H1 (cell line): Measurements from ENCODE around the gene OTOGL. TPM values are rescaled to one million over a fixed set of nuclear protein-coding genes. Genes with fewer than 3 reads are reported as not detected.

ENCODE experiments used
- CTCF ChIA-PET: fragments of 300-600 bp; sonication (Branson Sonifier 250); formaldehyde crosslinking; loops from one replicate; lab custom pipeline; 2021; ENCODE audit not compliant: partially characterized antibody; lab: Charles Lee
- POLR2A ChIA-PET: fragments of 300-600 bp; sonication (Branson Sonifier 250); formaldehyde crosslinking; loops from one replicate; lab custom pipeline; 2021; ENCODE audit warnings: inconsistent platforms; ENCODE audit not compliant: partially characterized antibody; lab: Charles Lee
- DNase-seq, 2 experiments: peaks; one replicate each; pipeline versions ENCODE4 v3.0.0 to v3.0.0-alpha.2; 2010 to 2022; ENCODE audit warnings: low spot score in 2 of 2, low read depth in 1 of 2, mixed read lengths in 1 of 2
- FAIRE-seq: peaks from 2 replicates; lab custom pipeline; 2011; peaks lifted over from hg19 to GRCh38; lab: Jason Lieb, UNC
- H2AFZ ChIP-seq: 2 replicates; pipeline ENCODE4 v1.8.1; 2012; ENCODE audit warnings: low read length, inconsistent platforms
- H2AK5ac ChIP-seq: 2 replicates; pipeline ENCODE4 v1.6.1; 2013; ENCODE audit warnings: low read depth, low read length
- H2BK120ac ChIP-seq: replicated peaks from 2 replicates; pipeline ENCODE3; 2013; ENCODE audit warnings: low read depth, low read length, inconsistent platforms
- H2BK12ac ChIP-seq: 2 replicates; pipeline ENCODE4 v1.6.1; 2013; ENCODE audit warnings: low read depth, low read length
- H2BK15ac ChIP-seq: 2 replicates; pipeline ENCODE4 v1.6.1; 2013; ENCODE audit warnings: low read length
- H2BK20ac ChIP-seq: 2 replicates; pipeline ENCODE4 v1.6.1; 2013; ENCODE audit warnings: low read length
- H2BK5ac ChIP-seq: 2 replicates; pipeline ENCODE4 v1.6.1; 2013; ENCODE audit warnings: low read depth, low read length
- H3K14ac ChIP-seq: 2 replicates; pipeline ENCODE4 v1.6.1; 2013; ENCODE audit warnings: inconsistent platforms; ENCODE audit not compliant: insufficient read length
- H3K18ac ChIP-seq: 2 replicates; pipeline ENCODE4 v1.6.1; 2013; ENCODE audit warnings: low read length; ENCODE audit errors: extremely low read depth
- H3K23ac ChIP-seq: 2 replicates; pipeline ENCODE4 v1.6.1; 2013; ENCODE audit warnings: inconsistent platforms; ENCODE audit not compliant: insufficient read length
- H3K23me2 ChIP-seq: 2 replicates; pipeline ENCODE4 v1.6.1; 2013; ENCODE audit warnings: low read depth, low read length
- H3K27ac ChIP-seq: 2 replicates; pipeline ENCODE4 v1.6.1; 2011; ENCODE audit warnings: low read depth, low read length, inconsistent platforms
- H3K27me3 ChIP-seq, 4 experiments: replicated peaks in 1 of 4; 1 replicate in 1 of 4; 2 replicates in 3 of 4; pipeline versions ENCODE4 v1.6.1 to v1.8.1; 2011 to 2013; ENCODE audit warnings: low read length in 3 of 4, mild to moderate bottlenecking in 3 of 4, inconsistent platforms in 2 of 4, mixed read lengths in 2 of 4, moderate library complexity in 1 of 4; ENCODE audit not compliant: control insufficient read depth in 3 of 4, insufficient read depth in 3 of 4; ENCODE audit errors: extremely low read depth in 1 of 4
- H3K36me3 ChIP-seq, 4 experiments: 2 replicates each; pipeline versions ENCODE4 v1.6.1 to v1.8.1; 2011 to 2013; ENCODE audit warnings: mild to moderate bottlenecking in 4 of 4, low read length in 3 of 4, moderate library complexity in 2 of 4, control low read depth in 1 of 4, inconsistent platforms in 1 of 4; ENCODE audit not compliant: insufficient read depth in 4 of 4, control insufficient read depth in 2 of 4
- H3K4ac ChIP-seq: replicated peaks from 2 replicates; pipeline ENCODE3; 2013; ENCODE audit warnings: low read length, low read depth, mixed read lengths, inconsistent platforms; ENCODE audit not compliant: insufficient read length
- H3K4me1 ChIP-seq, 4 experiments: replicated peaks in 1 of 4; 1 replicate in 1 of 4; 2 replicates in 3 of 4; pipeline versions ENCODE4 v1.6.1 to v1.8.1; 2011 to 2013; ENCODE audit warnings: low read length in 3 of 4, inconsistent platforms in 2 of 4, mixed read lengths in 1 of 4; ENCODE audit not compliant: insufficient read depth in 4 of 4, control insufficient read depth in 3 of 4
- H3K4me2 ChIP-seq, 2 experiments: 2 replicates each; pipeline versions ENCODE4 v1.6.1 to v1.8.1; 2011 to 2013; ENCODE audit warnings: low read depth in 2 of 2, low read length in 2 of 2, control low read depth in 1 of 2, inconsistent platforms in 1 of 2, mild to moderate bottlenecking in 1 of 2; ENCODE audit not compliant: insufficient read depth in 1 of 2
- H3K4me3 ChIP-seq, 4 experiments: fragments of 200-600, 300-600 bp in 1 of 4; sonication (generic), shearing (Covaris generic), sonication (Bioruptor Twin) in 1 of 4; 2 replicates each; pipeline versions ENCODE4 v1.5.1 to v1.8.1; 2011 to 2016; ENCODE audit warnings: low read length in 4 of 4, low read depth in 3 of 4, control low read depth in 2 of 4, inconsistent platforms in 2 of 4, mild to moderate bottlenecking in 2 of 4, mixed read lengths in 1 of 4, moderate library complexity in 1 of 4; ENCODE audit not compliant: insufficient read depth in 2 of 4; ENCODE audit errors: extremely low read depth in 1 of 4
- H3K56ac ChIP-seq: replicated peaks from 2 replicates; pipeline ENCODE3; 2013; ENCODE audit warnings: low read depth, mild to moderate bottlenecking, mixed read lengths, low read length, inconsistent platforms; ENCODE audit not compliant: insufficient read length
- H3K79me1 ChIP-seq: 2 replicates; pipeline ENCODE4 v1.6.1; 2013; ENCODE audit warnings: low read depth, low read length, control low read depth
- H3K79me2 ChIP-seq, 2 experiments: 2 replicates each; pipeline versions ENCODE4 v1.6.1 to v1.8.1; 2012 to 2013; ENCODE audit warnings: low read length in 2 of 2, mild to moderate bottlenecking in 2 of 2, inconsistent platforms in 1 of 2; ENCODE audit not compliant: insufficient read depth in 2 of 2, control insufficient read depth in 1 of 2
- H3K9ac ChIP-seq, 4 experiments: replicated peaks in 1 of 4; 1 replicate in 1 of 4; 2 replicates in 3 of 4; pipeline versions ENCODE4 v1.6.1 to v1.8.1; 2011 to 2013; ENCODE audit warnings: low read depth in 3 of 4, low read length in 3 of 4, control low read depth in 2 of 4, mild to moderate bottlenecking in 2 of 4, moderate library complexity in 2 of 4, inconsistent platforms in 1 of 4; ENCODE audit errors: extremely low read depth in 1 of 4
- H3K9me3 ChIP-seq, 2 experiments: 2 replicates each; pipeline versions ENCODE4 v1.6.1 to v1.8.1; 2012 to 2013; ENCODE audit warnings: mild to moderate bottlenecking in 2 of 2, moderate library complexity in 2 of 2, control low read depth in 1 of 2, inconsistent platforms in 1 of 2, low read depth in 1 of 2, low read length in 1 of 2, mixed read lengths in 1 of 2; ENCODE audit not compliant: insufficient read depth in 2 of 2
- H4K20me1 ChIP-seq, 2 experiments: replicated peaks in 1 of 2; 2 replicates each; pipeline versions ENCODE3 to v1.8.1; 2011 to 2013; ENCODE audit warnings: inconsistent platforms in 2 of 2, low read length in 2 of 2, mild to moderate bottlenecking in 1 of 2; ENCODE audit not compliant: insufficient read depth in 2 of 2, control insufficient read depth in 1 of 2
- H4K5ac ChIP-seq: 2 replicates; pipeline ENCODE4 v1.6.1; 2013; ENCODE audit warnings: low read length, low read depth, mixed read lengths, inconsistent platforms; ENCODE audit not compliant: insufficient read length
- H4K8ac ChIP-seq: 2 replicates; pipeline ENCODE4 v1.8.0; 2013; ENCODE audit warnings: mild to moderate bottlenecking, moderate library complexity, low read length, inconsistent platforms; ENCODE audit not compliant: insufficient read depth; ENCODE audit errors: extremely low read depth
- H4K91ac ChIP-seq: replicated peaks from 2 replicates; pipeline ENCODE3; 2013; ENCODE audit warnings: low read length, mixed read lengths, inconsistent platforms; ENCODE audit not compliant: insufficient read length
- CBX5 ChIP-seq: fragments of 300-800, 300-1000 bp; sonication (generic); IDR thresholded peaks from 2 replicates; pipeline ENCODE4 v1.7.1; 2016; ENCODE audit warnings: antibody characterized with exemption, low read length, low read depth
- CBX8 ChIP-seq: fragments of 300-800, 300-1000 bp; sonication (generic); IDR thresholded peaks from 2 replicates; pipeline ENCODE4 v1.7.1; 2016; ENCODE audit warnings: low read depth, low read length, borderline replicate concordance
- EZH2 ChIP-seq: fragments of 200-600 bp; sonication (generic); IDR thresholded peaks from 2 replicates; pipeline ENCODE4 v1.7.1; 2012; ENCODE audit warnings: low read depth, mild to moderate bottlenecking, moderate library complexity, low read length, inconsistent platforms; ENCODE audit not compliant: severe bottlenecking
- GABPA ChIP-seq: IDR thresholded peaks from 2 replicates; pipeline ENCODE4 v1.6.1; 2011; ENCODE audit warnings: mild to moderate bottlenecking, low read length, moderate library complexity, borderline replicate concordance; ENCODE audit not compliant: insufficient read depth
- RXRA ChIP-seq: IDR thresholded peaks from 2 replicates; pipeline ENCODE4 v1.6.1; 2011; ENCODE audit warnings: low read depth, mild to moderate bottlenecking, low read length, moderate library complexity; ENCODE audit not compliant: insufficient read depth
- WGBS, 2 experiments: shearing (Covaris generic) in 1 of 2; methylation state at CpG; one replicate each; pipeline versions ENCODE4 v1.1.6 to v1.1.7; 2013 to 2015; ENCODE audit warnings: low lambda C conversion rate in 2 of 2, mixed read lengths in 2 of 2, inconsistent platforms in 1 of 2, low coverage in 1 of 2, missing lambda C conversion rate in 1 of 2; ENCODE audit not compliant: insufficient replicate concordance in 2 of 2, insufficient coverage in 1 of 2, insufficient read length in 1 of 2; ENCODE audit errors: extremely low coverage in 1 of 2, missing lambda C conversion rate in 1 of 2; 5-methylcytosine and 5-hydroxymethylcytosine counted together
- polyA plus RNA-seq, 7 experiments: library from polyadenylated mRNA; depleted of rRNA in 3 of 7; stranded (reverse) in 5 of 7; unstranded in 2 of 7; fragments of >200 nt in 5 of 7; fragments of 200-250 nt in 2 of 7; gene quantifications; 1 replicate in 5 of 7; 2 replicates in 1 of 7; 4 replicates in 1 of 7; pipeline versions ENCODE4 v1.2.1 to v1.2.3, GENCODE V29; 2011 to 2013; ENCODE audit warnings: missing spikeins in 2 of 7, mixed read lengths in 2 of 7
- total RNA-seq: library from RNA; stranded (reverse); fragmentation: NEBNext Ultra II Directional; extraction: Animal tissue kit (Norgen Biotek cat#: 25700); gene quantifications from 2 replicates; pipeline ENCODE4 v1.2.1, GENCODE V29; 2021

The OTOGL gene
- total and polyA plus RNA-seq, 2 of the 8 experiments (the other 6 are each of a cell fraction or from before 2014, with no cell fraction given) = 0.12 to 0.17 TPM

GRCh38 chr12:80107221-80107620, 7.9 kb downstream of the OTOGL start:
- 92 to 100% methylated on average over 1 to 5 of the region's 5 CpGs for WGBS, 2 experiments
- FAIRE-seq = no peak
- no peak for TF ChIP-seq GABPA
- no peak for TF ChIP-seq CBX8
- no peak for TF ChIP-seq CBX5
- TF ChIP-seq RXRA = no peak
- no peak for TF ChIP-seq EZH2

More at GRCh38 chr12:80107221-80107620, 7.9 kb downstream of the OTOGL start:
- ChIA-PET CTCF (no interaction called here), POLR2A (no interaction called here)
- no peak overlapping the region for H4K8ac ChIP-seq
- no peak overlapping the region for H2BK5ac ChIP-seq
- no peak overlapping the region for H4K91ac ChIP-seq
- H2BK120ac ChIP-seq = no peak overlapping the region
- H3K79me1 ChIP-seq = no peaks in the 10 kb centered on the region
- no peak overlapping the region for H2AK5ac ChIP-seq
- no peak overlapping the region for H3K23ac ChIP-seq
- H2BK12ac ChIP-seq = no peak overlapping the region
- no peak overlapping the region for H3K4ac ChIP-seq
- H2BK20ac ChIP-seq = no peak overlapping the region
- H2AFZ ChIP-seq = no peak overlapping the region
- no peaks in the 10 kb centered on the region for H3K36me3 ChIP-seq
- no peak overlapping the region for H2BK15ac ChIP-seq
- H3K4me1 ChIP-seq = no peaks in the 10 kb centered on the region
- no peak overlapping the region for H3K56ac ChIP-seq
- H4K5ac ChIP-seq = no peak overlapping the region
- no peak overlapping the region for H3K27ac ChIP-seq
- no peaks in the 10 kb centered on the region for H3K23me2 ChIP-seq
- H3K4me3 ChIP-seq = no peak overlapping the region
- no peaks in the 10 kb centered on the region for H3K9me3 ChIP-seq
- no peak overlapping the region for H3K9ac ChIP-seq
- H3K18ac ChIP-seq = no peak overlapping the region
- H3K4me2 ChIP-seq = no peak overlapping the region
- no peaks in the 10 kb centered on the region for H4K20me1 ChIP-seq
- H3K14ac ChIP-seq = no peak overlapping the region
- H3K27me3 ChIP-seq = no peaks in the 10 kb centered on the region
- no peaks in the 10 kb centered on the region for H3K79me2 ChIP-seq
- DNase-seq = no peak
